ENCODE results near the gene CA10. TPM values are rescaled to one million over a fixed set of nuclear protein-coding genes. Genes with fewer than 3 reads are reported as not detected.

Gene CA10
- total and polyA plus RNA-seq, 7 donors: 0.28 to 2.9 (median 0.49) TPM; not detected in 2

DNA sequence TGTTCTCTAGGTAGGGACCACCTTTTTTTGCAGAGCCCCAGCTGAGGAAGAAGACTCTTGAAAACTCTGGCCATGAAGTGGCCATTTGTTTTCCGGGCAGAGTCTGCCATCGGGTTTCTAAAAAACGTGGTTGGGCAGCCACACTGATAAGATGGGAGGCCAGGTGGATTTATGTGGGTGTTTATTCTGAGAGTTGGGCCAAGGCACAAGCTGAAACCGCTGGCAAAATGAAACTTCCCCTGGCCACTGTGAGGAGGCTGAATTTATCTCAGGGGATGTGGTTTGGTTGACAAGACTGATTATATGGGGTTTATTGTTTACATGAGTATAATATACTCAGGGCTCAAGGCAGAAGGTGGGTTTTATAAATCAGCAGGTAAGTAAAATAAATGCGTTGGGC lies 476.4 kb downstream of the CA10 start:
- Histone ChIP-seq H3K4me1 (no peaks in the 10 kb centered on the region), H3K27me3 (no peaks in the 10 kb centered on the region), H3K4me3 (no peak overlapping the region), H3K27ac (no peak overlapping the region), H3K36me3 (no peaks in the 10 kb centered on the region), H3K9me3 (no peaks in the 10 kb centered on the region)
- no peak for DNase-seq
- 59 to 68% methylated on average over 5 of the region's 5 CpGs for WGBS, 2 donors
- intact Hi-C loops (cut with DNase I): no loop called here
- TF ChIP-seq POLR2AphosphoS5 (IDR thresholded peaks at IDR 0.05) (no peak), CTCF (IDR thresholded peaks at IDR 0.05) (no peak), EP300 (IDR thresholded peaks at IDR 0.05) (no peak), POLR2A (IDR thresholded peaks at IDR 0.05) (no peak)

- no peaks in the 10 kb centered on the region for H3K4me1 ChIP-seq
- no peak for TF ChIP-seq CTCF (IDR thresholded peaks at IDR 0.05)
- no peaks in the 10 kb centered on the region for H3K9me3 ChIP-seq
- H3K36me3 ChIP-seq: no peaks in the 10 kb centered on the region
- intact Hi-C loops (cut with DNase I): no loop called here
- H3K27me3 ChIP-seq: no peaks in the 10 kb centered on the region
- no peak overlapping the region for H3K27ac ChIP-seq
- DNase-seq: no peak
- H3K4me3 ChIP-seq: no peak overlapping the region
- 90 to 99% methylated on average over 1 of the region's 1 CpG for WGBS, 2 donors
These were observed 480.6 kb downstream of the CA10 start for GRCh38 chr17:51677875-51678274.

- intact Hi-C loops (cut with DNase I): no loop called here
- TF ChIP-seq POLR2A (IDR thresholded peaks at IDR 0.05) (no peak), EP300 (IDR thresholded peaks at IDR 0.05) (no peak), CTCF (IDR thresholded peaks at IDR 0.05) (no peak), POLR2AphosphoS5 (IDR thresholded peaks at IDR 0.05) (no peak)
- no peaks in the 10 kb centered on the region for H3K4me1 ChIP-seq
- no peak overlapping the region for H3K4me3 ChIP-seq
- WGBS, 2 donors: 70 to 75% methylated on average over 5 of the region's 5 CpGs
- no peak overlapping the region for H3K27ac ChIP-seq
- no peaks in the 10 kb centered on the region for H3K36me3 ChIP-seq
- H3K27me3 ChIP-seq: no peaks in the 10 kb centered on the region
- no peaks in the 10 kb centered on the region for H3K9me3 ChIP-seq
- no peak for DNase-seq
These were observed 481.6 kb downstream of the CA10 start for GRCh38 chr17:51676691-51677487.

DNA sequence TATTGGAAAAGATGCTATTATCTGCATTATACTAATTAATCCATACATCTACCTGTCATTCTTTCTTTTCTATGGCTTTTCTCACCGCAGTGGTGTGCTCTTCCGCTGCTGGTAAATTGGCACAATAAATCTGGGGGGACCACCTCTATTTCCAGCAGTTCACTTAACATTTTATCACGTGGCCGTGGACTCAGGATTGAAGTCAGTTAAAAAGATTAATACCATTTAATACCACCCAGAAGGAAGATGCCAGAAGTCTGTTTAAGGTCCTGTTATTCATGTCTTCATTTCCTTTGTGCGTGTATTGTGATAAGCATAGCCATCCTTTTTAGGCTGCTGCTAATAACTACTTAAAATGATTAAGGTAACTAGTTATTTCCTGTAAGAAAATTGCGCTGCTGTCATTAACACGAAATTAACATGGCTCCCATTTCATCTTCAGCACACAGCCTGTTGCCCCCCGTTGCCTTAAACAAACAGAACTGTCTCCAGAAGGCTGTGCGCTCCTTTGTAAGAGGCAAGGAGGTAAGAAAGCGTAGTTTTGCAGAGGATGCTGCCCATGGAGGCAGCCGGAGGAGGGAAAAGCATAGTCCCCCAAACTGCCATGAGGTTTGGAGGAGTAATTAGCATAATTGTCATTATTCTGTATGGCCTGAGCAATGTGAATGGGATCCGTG lies 483.8 kb downstream of the CA10 start:
- Histone ChIP-seq H3K27me3 (no peaks in the 10 kb centered on the region), H3K4me1 (no peaks in the 10 kb centered on the region), H3K9me3 (no peaks in the 10 kb centered on the region), H3K4me3 (no peak overlapping the region), H3K27ac (no peak overlapping the region), H3K36me3 (no peaks in the 10 kb centered on the region)
- intact Hi-C loops (cut with DNase I): no loop called here
- DNase-seq: no peak
- WGBS, 2 donors: 68 to 73% methylated on average over 12 of the region's 12 CpGs
- TF ChIP-seq POLR2A (IDR thresholded peaks at IDR 0.05) (no peak), EP300 (IDR thresholded peaks at IDR 0.05) (no peak)

DNA sequence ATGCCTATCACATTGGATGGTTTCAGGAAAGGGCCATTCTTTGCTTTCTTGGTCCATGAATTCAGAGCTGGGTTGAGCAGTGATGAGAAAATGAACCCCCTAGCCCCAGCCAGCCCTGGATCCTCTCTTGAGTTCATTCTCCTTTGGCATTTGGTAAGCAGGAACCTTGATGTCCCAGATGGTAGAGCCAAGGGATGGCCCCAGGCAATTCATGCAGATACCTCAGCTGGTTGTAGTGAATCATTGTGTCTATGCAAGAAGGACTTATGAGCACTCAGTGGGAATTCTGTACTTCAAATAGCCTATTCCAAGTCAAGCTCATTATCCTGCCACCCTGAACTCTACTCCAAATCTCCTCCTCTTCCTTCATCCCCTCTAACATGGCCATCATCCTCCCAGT lies 485.4 kb downstream of the CA10 start:
- Histone ChIP-seq H3K9me3 (no peaks in the 10 kb centered on the region), H3K27me3 (no peaks in the 10 kb centered on the region), H3K27ac (no peak overlapping the region), H3K36me3 (no peaks in the 10 kb centered on the region), H3K4me3 (no peak overlapping the region), H3K4me1 (no peaks in the 10 kb centered on the region)
- no peak for DNase-seq
- intact Hi-C loops (cut with DNase I): no loop called here
- TF ChIP-seq EP300 (IDR thresholded peaks at IDR 0.05) (no peak), POLR2A (IDR thresholded peaks at IDR 0.05) (no peak), CTCF (IDR thresholded peaks at IDR 0.05) (no peak), POLR2AphosphoS5 (IDR thresholded peaks at IDR 0.05) (no peak)

Measured in sigmoid colon (tissue), 7 donors.